ENCODE data around the gene CYTL1.
"Not testable (repeated sequence)": the region's sequence is repeated elsewhere in the genome, so short reads cannot be mapped to it uniquely, and the experiment has no call there.

Gene CYTL1

GRCh38 chr4:5034206-5034605, 14.9 kb upstream of the CYTL1 start:
- DNase-seq (ENCODE audit: insufficient read length, low spot score) (no peak), FAIRE-seq (no peak)

GRCh38 chr4:5033281-5033841, 14.1 kb upstream of the CYTL1 start:
- DNase-seq (ENCODE audit: insufficient read length, low spot score) (no peak), FAIRE-seq (no peak)

GRCh38 chr4:5032813-5033212, 13.6 kb upstream of the CYTL1 start:
- DNase-seq (ENCODE audit: insufficient read length, low spot score) (no peak), FAIRE-seq (no peak)

- FAIRE-seq: no peak
- no peak for DNase-seq (ENCODE audit: insufficient read length, low spot score)
Observed at GRCh38 chr4:5030927-5031326, 11.7 kb upstream of the CYTL1 start.

- FAIRE-seq: no peak
- no peak for DNase-seq (ENCODE audit: insufficient read length, low spot score)
Observed at GRCh38 chr4:5030221-5030620, 11.0 kb upstream of the CYTL1 start.

GRCh38 chr4:5029447-5029846, 10.2 kb upstream of the CYTL1 start:
- FAIRE-seq (no peak), DNase-seq (ENCODE audit: insufficient read length, low spot score) (no peak)

GRCh38 chr4:5028480-5028879, 9.2 kb upstream of the CYTL1 start:
- no peak for DNase-seq (ENCODE audit: insufficient read length, low spot score)
- FAIRE-seq: no peak

- FAIRE-seq (no peak), DNase-seq (ENCODE audit: insufficient read length, low spot score) (no peak)
Observed at GRCh38 chr4:5027346-5027745, 8.1 kb upstream of the CYTL1 start.

- DNase-seq (ENCODE audit: insufficient read length, low spot score) (no peak), FAIRE-seq (no peak)
Observed at GRCh38 chr4:5026371-5026770, 7.1 kb upstream of the CYTL1 start.

- DNase-seq (ENCODE audit: insufficient read length, low spot score): no peak
- FAIRE-seq: no peak
Observed at GRCh38 chr4:5024673-5025072, 5.4 kb upstream of the CYTL1 start.

- no peak for FAIRE-seq
- DNase-seq (ENCODE audit: insufficient read length, low spot score): no peak
Observed at GRCh38 chr4:5021546-5021945, 2.3 kb upstream of the CYTL1 start.

GRCh38 chr4:5020341-5020740, 1.1 kb upstream of the CYTL1 start:
- no peak for FAIRE-seq
- DNase-seq (ENCODE audit: insufficient read length, low spot score): no peak

- FAIRE-seq: no peak
Observed at GRCh38 chr4:5019796-5020195, 538 bp upstream of the CYTL1 start.

GRCh38 chr4:5018603-5019002, 655 bp downstream of the CYTL1 start:
- FAIRE-seq (no peak), DNase-seq (ENCODE audit: insufficient read length, low spot score) (no peak)

More at GRCh38 chr4:5019796-5020195, 538 bp upstream of the CYTL1 start:
- DNase-seq (ENCODE audit: insufficient read length, low spot score): no peak

- DNase-seq (ENCODE audit: insufficient read length, low spot score): no peak
- FAIRE-seq: no peak
Observed at GRCh38 chr4:5018096-5018495, 1.2 kb downstream of the CYTL1 start.

- FAIRE-seq (no peak), DNase-seq (ENCODE audit: insufficient read length, low spot score) (no peak)
Observed at GRCh38 chr4:5014007-5014682, 5.1 kb downstream of the CYTL1 start.

GRCh38 chr4:5012958-5013357, 6.3 kb downstream of the CYTL1 start:
- FAIRE-seq: no peak
- DNase-seq (ENCODE audit: insufficient read length, low spot score): no peak

GRCh38 chr4:5012244-5012898, 6.9 kb downstream of the CYTL1 start:
- DNase-seq (ENCODE audit: insufficient read length, low spot score): no peak
- FAIRE-seq: no peak

GRCh38 chr4:5010984-5011383, 8.3 kb downstream of the CYTL1 start:
- FAIRE-seq (no peak), DNase-seq (ENCODE audit: insufficient read length, low spot score) (no peak)

GRCh38 chr4:5009796-5010195, 9.5 kb downstream of the CYTL1 start:
- FAIRE-seq (no peak), DNase-seq (ENCODE audit: insufficient read length, low spot score) (no peak)

GRCh38 chr4:5006932-5007331, 12.3 kb downstream of the CYTL1 start:
- FAIRE-seq: not testable (repeated sequence)

GRCh38 chr4:5004496-5004895, 14.8 kb downstream of the CYTL1 start:
- DNase-seq (ENCODE audit: insufficient read length, low spot score): no peak
- no peak for FAIRE-seq

More at GRCh38 chr4:5006932-5007331, 12.3 kb downstream of the CYTL1 start:
- not testable (repeated sequence) for DNase-seq (ENCODE audit: insufficient read length, low spot score)

All from HTR-8/SVneo (cell line).